Kidney glomerular epithelial cell (primary cell): ENCODE results near the gene RSBN1.
"Not testable (repeated sequence)": the region's sequence is repeated elsewhere in the genome, so short reads cannot be mapped to it uniquely, and the experiment has no call there.

ENCODE experiments used
- DNase-seq: peaks from one replicate; lab custom pipeline; 2025; lab: John Stamatoyannopoulos, UW

Gene RSBN1

DNA sequence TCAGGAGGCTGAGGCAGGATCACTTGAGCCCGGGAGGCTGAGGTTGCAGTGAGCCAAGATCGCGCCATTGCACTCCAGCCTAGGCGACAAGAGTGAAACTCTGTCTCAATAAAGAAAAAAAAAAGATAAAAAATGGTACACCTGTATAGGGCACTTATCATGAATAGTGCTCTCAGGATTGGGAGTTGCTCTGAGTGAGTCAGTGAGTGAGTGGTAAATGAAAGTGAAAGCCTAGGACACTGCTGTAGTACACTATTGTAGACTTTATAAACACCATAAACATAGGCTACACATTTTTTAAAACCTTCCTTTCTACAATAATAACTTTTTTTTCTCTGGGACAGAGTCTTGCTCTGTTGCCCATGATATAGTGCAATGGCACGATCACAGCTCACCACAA lies 69.8 kb downstream of the RSBN1 start:
- DNase-seq, result no peak

GRCh38 chr1:113734357-113735055 lies 77.8 kb downstream of the RSBN1 start:
- DNase-seq, result no peak

DNA sequence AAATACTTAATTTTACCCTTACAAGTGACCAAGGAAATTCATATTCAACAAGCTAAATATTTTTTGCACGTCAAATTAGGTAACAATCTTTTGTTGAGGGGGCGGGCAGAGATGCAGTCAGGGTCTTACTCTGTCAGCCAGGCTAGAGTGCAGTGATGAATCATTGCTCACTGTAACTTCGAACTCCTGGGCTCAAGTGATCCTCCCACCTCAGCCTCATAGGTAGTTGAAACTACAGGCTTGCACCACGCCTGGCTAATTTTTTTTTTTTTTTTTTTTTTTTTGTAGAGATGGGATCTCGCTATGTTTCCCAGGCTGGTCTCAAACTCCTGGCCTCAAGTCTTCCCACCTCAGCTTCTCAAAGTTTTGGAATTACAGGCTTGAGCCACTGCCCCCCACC lies 79.5 kb downstream of the RSBN1 start:
- DNase-seq, result no peak

DNA sequence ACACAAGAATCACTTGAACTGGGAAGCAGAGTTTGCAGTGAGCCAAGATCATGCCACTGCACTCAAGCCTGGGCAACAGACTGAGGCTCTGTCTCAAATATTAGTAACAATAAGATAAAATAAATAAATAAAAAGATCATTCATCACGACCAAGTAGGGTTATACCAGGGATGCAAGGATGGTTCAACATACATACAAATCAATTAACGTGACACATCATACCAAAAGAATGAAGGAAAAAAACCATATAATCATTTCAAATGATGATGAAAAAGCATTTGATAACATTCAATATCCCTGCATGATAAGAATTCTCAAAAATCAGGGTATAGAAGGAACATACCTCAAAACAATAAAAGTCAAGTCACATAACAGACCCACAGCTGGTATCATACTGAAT lies 91.3 kb downstream of the RSBN1 start:
- DNase-seq, result no peak

- not testable (repeated sequence) for DNase-seq
Observed at GRCh38 chr1:113718621-113719020, 93.7 kb downstream of the RSBN1 start.

- DNase-seq, result not testable (repeated sequence)
Observed at GRCh38 chr1:113717506-113717905, 94.8 kb downstream of the RSBN1 start.

- no peak for DNase-seq
Observed at GRCh38 chr1:113714606-113715269, 97.5 kb downstream of the RSBN1 start.
